K562 (cell line): ENCODE measurements around the gene TDRD12.

ENCODE experiments used
- HNRNPUL1 ChIP-seq: fragments of 200-400 bp; formaldehyde crosslinking; IDR thresholded peaks from 2 replicates; pipeline ENCODE4 v1.6.1; 2017; ENCODE audit warnings: low read length
- NFIC ChIP-seq: fragments of 450-650 bp; IDR thresholded peaks from 2 replicates; pipeline ENCODE4 v1.6.1; 2017; ENCODE audit warnings: mild to moderate bottlenecking, inconsistent platforms
- RBM22 ChIP-seq: fragments of 200-400 bp; formaldehyde crosslinking; IDR thresholded peaks from 2 replicates; pipeline ENCODE4 v1.6.1; 2018; ENCODE audit warnings: low read length, low read depth; ENCODE audit not compliant: poor library complexity, severe bottlenecking

GRCh38 chr19:32748948-32749347 is 29.4 kb downstream of the TDRD12 start:
- TF ChIP-seq HNRNPUL1 (no peak), RBM22 (no peak), NFIC (no peak)
